IMR-90 (cell line): ENCODE data around the gene CARD8. TPM values are rescaled to one million over a fixed set of nuclear protein-coding genes. Genes with fewer than 3 reads are reported as not detected.

Source experiments
- ATAC-seq: fragments of 200-7000 bp; cut with Tn5 transposase; 2 replicates; pipeline ENCODE4 v1.9.1; 2020; ENCODE audit warnings: low read depth, mild to moderate bottlenecking, moderate library complexity
- BruUV-seq: library from RNA; stranded (reverse); fragments of 400-500 nt; replicated peaks from 2 replicates; lab custom pipeline; 2021; lab: Mats Ljungman, UMichigan
- CTCF ChIA-PET: fragments of 300-600 bp; formaldehyde crosslinking; extraction: SDS; loops from one replicate; lab custom pipeline; 2021; ENCODE audit warnings: antibody characterized with exemption; lab: Yijun Ruan, JAX
- POLR2A ChIA-PET: fragments of 300-600 bp; sonication (Branson Sonifier 250); formaldehyde crosslinking; loops from one replicate; lab custom pipeline; 2022; ENCODE audit warnings: antibody characterized with exemption; ENCODE audit not compliant: unreplicated experiment; lab: Charles Lee
- DNase-seq: peaks from one replicate; pipeline ENCODE4 v3.0.0; 2013
- H2AFZ ChIP-seq: replicated peaks from 2 replicates; pipeline ENCODE3; 2013; ENCODE audit warnings: low read length, mild to moderate bottlenecking; ENCODE audit not compliant: poor library complexity
- H2AK5ac ChIP-seq: 2 replicates; pipeline ENCODE4 v1.6.1; 2013; ENCODE audit warnings: low read depth, low read length, inconsistent platforms
- H2AK9ac ChIP-seq: replicated peaks from 2 replicates; pipeline ENCODE3; 2013; ENCODE audit warnings: mild to moderate bottlenecking, low read depth, low read length, moderate library complexity; ENCODE audit not compliant: poor library complexity
- H2BK120ac ChIP-seq: 2 replicates; pipeline ENCODE4 v1.6.1; 2013; ENCODE audit warnings: low read depth, low read length, inconsistent platforms
- H2BK15ac ChIP-seq: 3 replicates; pipeline ENCODE4 v1.6.1; 2013; ENCODE audit warnings: low read depth, low read length, inconsistent platforms
- H2BK20ac ChIP-seq: 2 replicates; pipeline ENCODE4 v1.6.1; 2013; ENCODE audit warnings: low read depth, mild to moderate bottlenecking, inconsistent platforms, low read length, moderate library complexity
- H2BK5ac ChIP-seq: 2 replicates; pipeline ENCODE4 v1.6.1; 2013; ENCODE audit warnings: mild to moderate bottlenecking, low read depth, low read length, inconsistent platforms; ENCODE audit not compliant: poor library complexity, severe bottlenecking
- H3K14ac ChIP-seq: replicated peaks from 2 replicates; pipeline ENCODE4 v1.6.1; 2013; ENCODE audit warnings: low read depth, low read length, inconsistent platforms
- H3K18ac ChIP-seq: 2 replicates; pipeline ENCODE4 v1.6.1; 2013; ENCODE audit warnings: low read depth, low read length, control low read depth
- H3K23ac ChIP-seq: 2 replicates; pipeline ENCODE4 v1.6.1; 2013; ENCODE audit warnings: low read depth, low read length, inconsistent platforms
- H3K27ac ChIP-seq: 2 replicates; pipeline ENCODE4 v1.5.1; 2013; ENCODE audit warnings: mild to moderate bottlenecking, control low read depth, low read length; ENCODE audit not compliant: insufficient read depth
- H3K27me3 ChIP-seq: 2 replicates; pipeline ENCODE4 v1.6.1; 2013; ENCODE audit warnings: low read length; ENCODE audit not compliant: control insufficient read depth, insufficient read depth
- H3K36me3 ChIP-seq: 2 replicates; pipeline ENCODE4 v1.6.1; 2013; ENCODE audit warnings: low read length, mixed read lengths; ENCODE audit not compliant: control insufficient read depth, insufficient read depth
- H3K4ac ChIP-seq: 2 replicates; pipeline ENCODE4 v1.6.1; 2013; ENCODE audit warnings: low read depth, low read length, inconsistent platforms
- H3K4me1 ChIP-seq: 2 replicates; pipeline ENCODE4 v1.6.1; 2013; ENCODE audit warnings: low read length, mixed read lengths; ENCODE audit not compliant: control insufficient read depth, insufficient read depth
- H3K4me2 ChIP-seq: 2 replicates; pipeline ENCODE4 v1.6.1; 2013; ENCODE audit warnings: low read depth, mild to moderate bottlenecking, control low read depth, low read length, moderate library complexity
- H3K4me3 ChIP-seq: 2 replicates; pipeline ENCODE4 v1.5.1; 2013; ENCODE audit warnings: low read depth, mild to moderate bottlenecking, control low read depth, low read length, moderate library complexity; ENCODE audit not compliant: insufficient read depth
- H3K56ac ChIP-seq: 2 replicates; pipeline ENCODE4 v1.6.1; 2013; ENCODE audit warnings: low read length, inconsistent platforms; ENCODE audit not compliant: insufficient read depth; ENCODE audit errors: extremely low read depth
- H3K79me1 ChIP-seq, 2 experiments: 2 replicates each; pipeline ENCODE4 v1.6.1; 2013; ENCODE audit warnings: low read length in 2 of 2, inconsistent platforms in 1 of 2, low read depth in 1 of 2
- H3K9ac ChIP-seq: 2 replicates; pipeline ENCODE4 v1.6.1; 2013; ENCODE audit warnings: low read depth, low read length, control low read depth
- H3K9me1 ChIP-seq: 2 replicates; pipeline ENCODE4 v1.6.1; 2013; ENCODE audit warnings: low read length, inconsistent platforms; ENCODE audit not compliant: insufficient read depth
- H3K9me3 ChIP-seq: 2 replicates; pipeline ENCODE4 v1.6.1; 2013; ENCODE audit warnings: low read length; ENCODE audit not compliant: control insufficient read depth, insufficient read depth
- H4K20me1 ChIP-seq: 2 replicates; pipeline ENCODE4 v1.6.1; 2013; ENCODE audit warnings: low read length, inconsistent platforms; ENCODE audit not compliant: insufficient read depth
- H4K5ac ChIP-seq: 2 replicates; pipeline ENCODE4 v1.6.1; 2013; ENCODE audit warnings: mild to moderate bottlenecking, low read depth, low read length, control low read depth
- H4K8ac ChIP-seq, 2 experiments: 2 replicates each; pipeline ENCODE4 v1.6.1; 2013; ENCODE audit warnings: low read depth in 2 of 2, low read length in 2 of 2, control low read depth in 1 of 2, inconsistent platforms in 1 of 2
- H4K91ac ChIP-seq: 2 replicates; pipeline ENCODE4 v1.6.1; 2013; ENCODE audit warnings: low read depth, low read length, inconsistent platforms; ENCODE audit not compliant: insufficient read depth
- CHD1 ChIP-seq: IDR thresholded peaks from 2 replicates; pipeline ENCODE4 v1.6.1; 2012; ENCODE audit warnings: low read depth, low read length, improper control_type of control experiment
- FOS ChIP-seq: fragments of 150-350 bp; IDR thresholded peaks from 2 replicates; pipeline ENCODE4 v1.6.1; 2016; ENCODE audit warnings: low read depth, low read length
- RAD21 ChIP-seq: IDR thresholded peaks from 2 replicates; pipeline ENCODE4 v1.6.1; 2012; ENCODE audit warnings: low read length, improper control_type of control experiment
- WGBS, 2 experiments: methylation state at CpG; one replicate each; pipeline versions ENCODE4 v1.1.5 to v1.1.7; 2013; ENCODE audit warnings: missing lambda C conversion rate in 2 of 2; ENCODE audit not compliant: insufficient read length in 1 of 2; ENCODE audit errors: extremely low coverage in 2 of 2; 5-methylcytosine and 5-hydroxymethylcytosine counted together
- dilution Hi-C: fragments of 300-500 bp; cut with HindIII; formaldehyde crosslinking; loops from one replicate; pipeline ENCODE4 v1.14.3; 2018; ENCODE audit warnings: low sequenced_read_pairs; ENCODE audit not compliant: unreplicated experiment
- in situ Hi-C: fragments of 300-500 bp; cut with MboI; formaldehyde crosslinking; loops from 3 replicates; pipeline ENCODE4 v1.14.3; 2019; ENCODE audit warnings: low sequenced_read_pairs, inconsistent platforms, mixed read lengths
- intact Hi-C: fragments of 100-400 bp; cut with micrococcal nuclease; formaldehyde crosslinking; loops from 2 replicates; pipeline ENCODE4 v1.10.0; 2022
- polyA plus RNA-seq, 3 experiments: library from polyadenylated mRNA; depleted of rRNA; stranded (reverse); fragments of >200 nt; gene quantifications; 2 replicates each; pipeline ENCODE4 v1.2.3, GENCODE V29; 2012; ENCODE audit warnings: low replicate concordance in 1 of 3
- total RNA-seq: library from RNA; depleted of rRNA; stranded (reverse); fragments of >200 nt; gene quantifications from 2 replicates; pipeline ENCODE4 v1.2.3, GENCODE V29; 2012
- TF ChIP-seq, protein P1 (sequence below): fragments of 150-350 bp; IDR thresholded peaks from 2 replicates; pipeline ENCODE4 v1.6.1; 2017; ENCODE audit warnings: mild to moderate bottlenecking, antibody characterized with exemption, low read length, low read depth

The CARD8 gene
- total and polyA plus RNA-seq, 2 of the 4 experiments (the other 2 are of a cell fraction) = 11.3 to 15.5 TPM

DNA sequence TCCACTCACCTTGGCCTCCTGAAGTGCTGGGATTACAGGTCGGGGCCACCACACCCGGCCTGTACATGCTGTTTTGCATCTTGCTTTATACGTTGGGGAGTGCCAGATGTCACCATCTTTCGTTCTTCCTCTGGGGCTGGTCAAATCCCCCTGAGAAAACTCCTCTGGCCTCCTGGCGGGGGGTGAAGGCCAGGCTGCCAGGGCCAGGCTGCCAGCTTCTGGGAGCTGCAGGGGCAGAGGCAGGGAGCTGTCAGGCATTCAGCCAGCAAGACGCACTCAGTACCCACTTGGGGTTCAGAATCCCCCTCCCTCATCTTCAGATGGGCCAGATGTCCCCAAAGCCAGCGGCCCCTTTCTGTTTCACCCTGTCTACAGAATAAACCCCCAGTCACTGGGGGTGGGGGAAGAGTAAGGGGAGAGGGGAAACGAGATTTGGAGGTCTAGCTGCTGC lies 69.1 kb downstream of the CARD8 start:
- Histone ChIP-seq H3K18ac (no peak overlapping the region), H3K36me3 (peaks cover 14% of the 10 kb centered on the region), H3K9ac (no peak overlapping the region), H2BK120ac (no peak overlapping the region), H2BK5ac (no peak overlapping the region), H3K23ac (no peak overlapping the region), H4K8ac (no peak overlapping the region), H2AK9ac (peak overlapping the region; percentile 23), H3K79me1 (peaks cover 0 to 6% of the 10 kb centered on the region in 2 experiments; a peak in 2 of 4 replicates), H3K14ac (no peak overlapping the region), H4K20me1 (no peaks in the 10 kb centered on the region; the same call in none of the 2 replicates), H3K27ac (no peak overlapping the region), H3K9me3 (peaks cover 2% of the 10 kb centered on the region), H3K4me1 (no peaks in the 10 kb centered on the region), H3K27me3 (no peaks in the 10 kb centered on the region), H3K56ac (no peak overlapping the region), H2AFZ (no peak overlapping the region), H3K4ac (no peak overlapping the region), H3K9me1 (0 out of 2 replicates have a peak, but pooled peaks cover 5% of the 10 kb centered on the region), H4K91ac (no peak overlapping the region), H4K5ac (no peak overlapping the region), H2AK5ac (no peak overlapping the region), H2BK20ac (no peak overlapping the region), H2BK15ac (no peak overlapping the region), H3K4me3 (no peak overlapping the region), H3K4me2 (no peak overlapping the region)
- in situ Hi-C loops (no loop called here), intact Hi-C loops (no loop called here), dilution Hi-C loops (no loop called here)
- CTCF ChIA-PET = no interaction called here
- 94% methylated on average over 3 of the region's 8 CpGs; no CpG with 5 or more reads in 1 of the 2 experiments for whole genome bisulfite sequencing, 2 experiments
- DNase-seq (no peak), ATAC-seq (no peak)
- POLR2A ChIA-PET = no interaction called here
- BruUV-seq = no TSS peak
- no peak for TF ChIP-seq RAD21
- TF ChIP-seq FOS = no peak
- TF ChIP-seq, protein P1, sequence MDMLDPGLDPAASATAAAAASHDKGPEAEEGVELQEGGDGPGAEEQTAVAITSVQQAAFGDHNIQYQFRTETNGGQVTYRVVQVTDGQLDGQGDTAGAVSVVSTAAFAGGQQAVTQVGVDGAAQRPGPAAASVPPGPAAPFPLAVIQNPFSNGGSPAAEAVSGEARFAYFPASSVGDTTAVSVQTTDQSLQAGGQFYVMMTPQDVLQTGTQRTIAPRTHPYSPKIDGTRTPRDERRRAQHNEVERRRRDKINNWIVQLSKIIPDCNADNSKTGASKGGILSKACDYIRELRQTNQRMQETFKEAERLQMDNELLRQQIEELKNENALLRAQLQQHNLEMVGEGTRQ = no peak
- no peak for TF ChIP-seq CHD1
